ENCODE measurements around the gene AXDND1.

GRCh38 chr1:179545321-179545720 is 179.6 kb downstream of the AXDND1 start:
- TF ChIP-seq CTCF (IDR thresholded peaks at IDR 0.05; ENCODE audit: poor library complexity, severe bottlenecking) (no peak), EZH2 (IDR thresholded peaks at IDR 0.05; ENCODE audit: borderline replicate concordance, insufficient read depth, low read length, poor library complexity, severe bottlenecking) (no peak), EP300 (conservative IDR thresholded peaks at IDR 0.05; ENCODE audit: poor library complexity, severe bottlenecking) (no peak), SMC3 (conservative IDR thresholded peaks at IDR 0.05; ENCODE audit: poor library complexity) (no peak), RAD21 (conservative IDR thresholded peaks at IDR 0.05) (no peak), POLR2AphosphoS5 (IDR thresholded peaks at IDR 0.05) (no peak), TAF1 (IDR thresholded peaks at IDR 0.05; ENCODE audit: low read depth) (no peak), REST (IDR thresholded peaks at IDR 0.05; ENCODE audit: borderline replicate concordance) (no peak)

Measured in neural cell (in vitro differentiated cells).